Measurements from ENCODE around the gene STOX1.

DNA sequence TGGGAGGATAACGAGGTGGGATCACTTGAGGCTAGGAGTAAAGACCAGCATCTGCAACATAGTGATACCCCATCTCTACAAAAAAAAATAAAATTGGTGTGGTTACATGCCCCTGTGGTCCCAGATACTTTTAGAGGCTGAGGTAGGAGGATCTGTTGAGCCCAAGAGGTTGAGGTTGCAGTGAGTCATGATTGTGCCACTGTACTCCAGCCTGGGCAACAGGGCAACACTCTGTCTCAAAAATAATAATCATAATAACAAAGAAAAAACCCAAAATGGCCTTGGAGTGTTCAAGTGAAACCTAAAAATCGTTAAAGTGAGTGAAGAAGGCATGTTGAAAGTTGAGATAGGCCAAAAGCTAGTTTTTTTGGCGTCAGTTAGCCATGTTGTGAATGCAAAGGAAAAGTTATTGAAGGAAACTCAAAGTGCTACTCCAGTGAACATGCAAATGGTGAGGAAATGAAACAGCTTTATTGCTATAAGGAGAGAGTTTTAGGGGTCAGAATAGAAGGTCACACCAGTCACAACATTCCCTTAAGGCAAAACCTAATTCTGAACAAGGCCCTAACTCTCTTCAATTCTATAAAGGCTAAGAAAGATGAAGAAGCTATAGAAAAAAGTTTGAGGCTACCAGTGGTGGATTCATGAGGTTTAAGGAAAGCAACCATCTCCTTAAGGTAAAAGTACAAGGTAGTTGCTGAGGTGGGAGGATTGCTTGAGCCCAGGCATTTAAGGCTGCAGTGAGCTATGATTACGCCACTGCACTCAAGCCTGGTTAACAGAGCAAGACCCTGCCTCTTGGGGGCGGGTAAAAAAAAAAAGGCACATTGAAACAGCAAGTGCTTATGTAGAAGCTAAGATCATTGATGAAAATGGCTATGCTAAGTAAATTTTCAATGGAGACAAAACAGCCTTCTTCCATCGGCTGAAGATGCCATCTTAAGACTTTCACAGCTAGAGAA is 45.4 kb upstream of the STOX1 start:
- TF ChIP-seq JUN (IDR thresholded peaks at IDR 0.05; ENCODE audit: low read depth, low read length), result no peak
- no peak for TF ChIP-seq SRF (IDR thresholded peaks at IDR 0.05; ENCODE audit: low read depth, low read length)
- no peak for TF ChIP-seq SUZ12 (IDR thresholded peaks at IDR 0.05; ENCODE audit: low read length)
- no peak for TF ChIP-seq TAF7 (optimal IDR thresholded peaks at IDR 0.05; ENCODE audit: borderline replicate concordance, low read depth, low read length)
- no peak for TF ChIP-seq SIN3A (conservative IDR thresholded peaks at IDR 0.05 in 1 of 2, IDR thresholded peaks at IDR 0.05 in 1 of 2; ENCODE audit: low read depth in 1 of 2, low read length in 2 of 2)
- TF ChIP-seq EZH2 (IDR thresholded peaks at IDR 0.05; ENCODE audit: low read depth, low read length, severe bottlenecking), result no peak

All from H1 (cell line).